Measurements from ENCODE around the gene MED26.

DNA sequence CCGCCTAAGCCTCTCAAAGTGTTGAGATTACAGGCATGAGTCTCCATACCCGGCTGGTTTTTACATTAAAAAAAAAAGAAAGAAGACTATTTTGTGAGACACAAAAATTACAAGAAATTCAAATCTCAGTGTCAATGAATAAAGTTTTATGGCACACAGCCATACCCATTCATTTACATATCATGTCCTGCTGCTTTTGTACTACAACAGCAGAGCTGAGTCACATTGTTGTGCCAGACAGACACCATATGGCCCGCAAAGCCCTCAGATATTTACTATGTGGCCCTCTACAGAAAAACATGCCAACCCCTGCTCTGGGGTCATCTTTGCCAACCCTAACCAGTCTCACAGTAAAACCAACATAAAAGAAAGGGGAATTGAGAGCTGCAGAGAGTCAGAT is 26.6 kb upstream of the MED26 start:
- TF ChIP-seq, protein P1, sequence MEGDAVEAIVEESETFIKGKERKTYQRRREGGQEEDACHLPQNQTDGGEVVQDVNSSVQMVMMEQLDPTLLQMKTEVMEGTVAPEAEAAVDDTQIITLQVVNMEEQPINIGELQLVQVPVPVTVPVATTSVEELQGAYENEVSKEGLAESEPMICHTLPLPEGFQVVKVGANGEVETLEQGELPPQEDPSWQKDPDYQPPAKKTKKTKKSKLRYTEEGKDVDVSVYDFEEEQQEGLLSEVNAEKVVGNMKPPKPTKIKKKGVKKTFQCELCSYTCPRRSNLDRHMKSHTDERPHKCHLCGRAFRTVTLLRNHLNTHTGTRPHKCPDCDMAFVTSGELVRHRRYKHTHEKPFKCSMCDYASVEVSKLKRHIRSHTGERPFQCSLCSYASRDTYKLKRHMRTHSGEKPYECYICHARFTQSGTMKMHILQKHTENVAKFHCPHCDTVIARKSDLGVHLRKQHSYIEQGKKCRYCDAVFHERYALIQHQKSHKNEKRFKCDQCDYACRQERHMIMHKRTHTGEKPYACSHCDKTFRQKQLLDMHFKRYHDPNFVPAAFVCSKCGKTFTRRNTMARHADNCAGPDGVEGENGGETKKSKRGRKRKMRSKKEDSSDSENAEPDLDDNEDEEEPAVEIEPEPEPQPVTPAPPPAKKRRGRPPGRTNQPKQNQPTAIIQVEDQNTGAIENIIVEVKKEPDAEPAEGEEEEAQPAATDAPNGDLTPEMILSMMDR (IDR thresholded peaks at IDR 0.05; ENCODE audit: insufficient read depth, low read depth, low read length): no peak
- no peak for TF ChIP-seq EZH2 (IDR thresholded peaks at IDR 0.05; ENCODE audit: insufficient read depth, low read length)
